K562 (cell line): Measurements from ENCODE around the gene CEP162. TPM values are rescaled to one million over a fixed set of nuclear protein-coding genes. Genes with fewer than 3 reads are reported as not detected.

Source experiments
- ATAC-seq: fragments of 200-7000 bp; cut with Tn5 transposase; 3 replicates; pipeline ENCODE4 v1.9.1; 2020; ENCODE audit warnings: moderate library complexity
- BruUV-seq: library from RNA; stranded (reverse); fragments of 400-500 nt; replicated peaks from 2 replicates; lab custom pipeline; 2021; lab: Mats Ljungman, UMichigan
- CTCF ChIA-PET: fragments of 300-600 bp; formaldehyde crosslinking; extraction: SDS; loops from one replicate; lab custom pipeline; 2021; ENCODE audit warnings: low intra/inter-chr PET ratio; lab: Yijun Ruan, JAX
- POLR2A ChIA-PET: fragments of 300-600, 350-650 bp; sonication (Branson Sonifier 250); formaldehyde crosslinking; extraction: SDS; loops from one replicate; lab custom pipeline; 2021; ENCODE audit warnings: antibody characterized with exemption, inconsistent platforms; lab: Yijun Ruan, JAX
- DNase-seq, 4 experiments: peaks; one replicate each; pipeline versions ENCODE4 v3.0.0 to v3.0.0-alpha.2; 2011 to 2018; ENCODE audit warnings: low spot score in 3 of 4, mixed read lengths in 3 of 4; ENCODE audit errors: extremely low read depth in 1 of 4
- FAIRE-seq: peaks from 2 replicates; lab custom pipeline; 2011; peaks lifted over from hg19 to GRCh38; lab: Jason Lieb, UNC
- H2AFZ ChIP-seq: 2 replicates; pipeline ENCODE4 v1.6.0; 2011; ENCODE audit warnings: low read depth, low read length, control low read depth, inconsistent platforms
- H3K27ac ChIP-seq: fragments of 200-600 bp; 3 replicates; pipeline ENCODE4 v1.8.0; 2011; ENCODE audit warnings: low read depth, mild to moderate bottlenecking, control low read depth, inconsistent platforms, low read length, moderate library complexity, mixed read lengths; ENCODE audit errors: extremely low read depth
- H3K27me3 ChIP-seq, 2 experiments: fragments of 300-600 bp in 1 of 2; 2 replicates in 1 of 2; 3 replicates in 1 of 2; pipeline versions ENCODE4 v1.6.0 to v1.8.0; 2011; ENCODE audit warnings: inconsistent platforms in 2 of 2, low read length in 2 of 2, mild to moderate bottlenecking in 1 of 2, mixed read lengths in 1 of 2, moderate library complexity in 1 of 2; ENCODE audit not compliant: control insufficient read depth in 2 of 2, insufficient read depth in 2 of 2
- H3K36me3 ChIP-seq: fragments of 300-600 bp; 3 replicates; pipeline ENCODE4 v1.8.0; 2011; ENCODE audit warnings: mild to moderate bottlenecking, low read length, inconsistent platforms; ENCODE audit not compliant: control insufficient read depth, insufficient read depth
- H3K4me1 ChIP-seq, 2 experiments: fragments of 200-600 bp in 1 of 2; replicated peaks in 1 of 2; 2 replicates in 1 of 2; 3 replicates in 1 of 2; pipeline versions ENCODE4 v1.5.1 to v1.8.0; 2011; ENCODE audit warnings: inconsistent platforms in 2 of 2, low read length in 2 of 2, mild to moderate bottlenecking in 1 of 2, mixed read lengths in 1 of 2, moderate library complexity in 1 of 2; ENCODE audit not compliant: control insufficient read depth in 2 of 2, insufficient read depth in 2 of 2
- H3K4me2 ChIP-seq: 2 replicates; pipeline ENCODE4 v1.6.1; 2011; ENCODE audit warnings: low read length, control low read depth, inconsistent platforms, mixed read lengths; ENCODE audit not compliant: insufficient read depth
- H3K4me3 ChIP-seq: fragments of 200-600 bp; sonication (generic), shearing (Covaris generic); 2 replicates; pipeline ENCODE4 v1.5.1; 2016; ENCODE audit warnings: control low read depth, inconsistent platforms
- H3K79me2 ChIP-seq: fragments of 200-600 bp; 3 replicates; pipeline ENCODE4 v1.8.0; 2011; ENCODE audit warnings: low read length, inconsistent platforms; ENCODE audit not compliant: control insufficient read depth, insufficient read depth
- H3K9ac ChIP-seq, 2 experiments: 2 replicates each; pipeline versions ENCODE4 v1.6.0 to v1.6.1; 2011; ENCODE audit warnings: low read depth in 2 of 2, low read length in 2 of 2, control low read depth in 1 of 2, inconsistent platforms in 1 of 2, mild to moderate bottlenecking in 1 of 2, mixed read lengths in 1 of 2; ENCODE audit not compliant: insufficient read depth in 1 of 2
- H3K9me1 ChIP-seq: one replicate; pipeline ENCODE4 v1.6.0; 2011; ENCODE audit warnings: inconsistent platforms, mild to moderate bottlenecking, low read length, moderate library complexity; ENCODE audit not compliant: control insufficient read depth, insufficient read depth
- H3K9me3 ChIP-seq: replicated peaks from 2 replicates; pipeline ENCODE4 v1.5.1; 2011; ENCODE audit warnings: low read depth, low read length, inconsistent platforms; ENCODE audit not compliant: control insufficient read depth, insufficient read depth
- H4K20me1 ChIP-seq: replicated peaks from 2 replicates; pipeline ENCODE4 v1.6.1; 2011; ENCODE audit warnings: low read length, inconsistent platforms, mixed read lengths; ENCODE audit not compliant: control insufficient read depth, insufficient read depth
- CC2D1A ChIP-seq: fragments of 450-650 bp; IDR thresholded peaks from 2 replicates; pipeline ENCODE4 v1.6.1; 2017; ENCODE audit warnings: mild to moderate bottlenecking
- MEF2D ChIP-seq: conservative IDR thresholded peaks from 2 replicates; pipeline ENCODE4 v1.6.1; 2016; ENCODE audit warnings: low read depth, missing genetic modification characterization, missing compliant biosample characterization
- PTBP1 ChIP-seq: fragments of 200-400 bp; formaldehyde crosslinking; IDR thresholded peaks from 2 replicates; pipeline ENCODE4 v1.6.1; 2017; ENCODE audit warnings: low read depth, low read length
- STAT5B ChIP-seq: fragments of 250-450 bp; sonication (Bioruptor Pico); IDR thresholded peaks from 2 replicates; pipeline ENCODE4 v1.8.0; 2021; ENCODE audit warnings: mild to moderate bottlenecking, inconsistent platforms
- ZNF311 ChIP-seq: fragments of 250-450 bp; sonication (Bioruptor Pico); IDR thresholded peaks from 2 replicates; pipeline ENCODE4 v1.4.0; 2020; ENCODE audit warnings: mild to moderate bottlenecking, moderate library complexity
- ZNF76 ChIP-seq: fragments of 250-450 bp; sonication (Bioruptor Pico); IDR thresholded peaks from 2 replicates; pipeline ENCODE4 v1.4.0; 2020; ENCODE audit warnings: mild to moderate bottlenecking, moderate library complexity, borderline replicate concordance
- WGBS: fragments of 100-300 bp; shearing (Covaris generic); methylation state at CpG from one replicate; pipeline ENCODE4 v1.1.6; 2016; ENCODE audit warnings: low coverage, mixed read lengths; ENCODE audit not compliant: insufficient coverage; ENCODE audit errors: missing lambda C conversion rate; 5-methylcytosine and 5-hydroxymethylcytosine counted together
- in situ Hi-C: fragments of 300-500 bp; cut with MboI; formaldehyde crosslinking; loops from 4 replicates; pipeline ENCODE4 v1.15.0; 2018; ENCODE audit warnings: inconsistent platforms, mixed read lengths
- intact Hi-C: fragments of 100-400 bp; cut with micrococcal nuclease; formaldehyde crosslinking; loops from 2 replicates; pipeline ENCODE4 v1.14.2; 2022
- polyA plus RNA-seq, 8 experiments: library from polyadenylated mRNA; depleted of rRNA in 4 of 8; stranded (reverse) in 5 of 8; unstranded in 3 of 8; fragments of >200 nt; fragmentation: Nextera tagmentation in 2 of 8; fragmentation: Illumina TruSeq in 1 of 8; extraction: Ambion mirVana in 2 of 8; extraction: Trizol in 1 of 8; gene quantifications; 2 replicates each; pipeline versions ENCODE4 v1.2.1 to v1.2.3, GENCODE V29; 2011 to 2014; ENCODE audit warnings: inconsistent platforms in 1 of 8, missing spikeins in 1 of 8
- total RNA-seq, 7 experiments: library from RNA; depleted of rRNA in 6 of 7; stranded (reverse); fragments of >200 nt in 6 of 7; fragmentation: Illumina TruSeq in 2 of 7; extraction: Trizol in 2 of 7; gene quantifications; 2 replicates each; pipeline versions ENCODE4 v1.2.1 to v1.2.3, GENCODE V29; 2011 to 2021; ENCODE audit warnings: low replicate concordance in 1 of 7
- TF ChIP-seq, protein P1 (sequence below): fragments of 450-650 bp; formaldehyde crosslinking; IDR thresholded peaks from 2 replicates; pipeline ENCODE4 v1.4.0; 2020; ENCODE audit warnings: mild to moderate bottlenecking, moderate library complexity
- TF ChIP-seq, protein P2 (sequence below): fragments of 200-800 bp; sonication (Bioruptor generic); IDR thresholded peaks from 2 replicates; pipeline ENCODE4 v1.6.1; 2016; ENCODE audit warnings: missing genetic modification characterization, missing compliant biosample characterization
- TF ChIP-seq, protein P3 (sequence below), 2 experiments: fragments of 450-650 bp in 1 of 2; sonication (generic) in 1 of 2; formaldehyde crosslinking; conservative IDR thresholded peaks; 2 replicates each; pipeline versions ENCODE4 v1.4.0 to v1.8.1; 2020 to 2022; ENCODE audit warnings: mild to moderate bottlenecking in 1 of 2, missing genetic modification reagents in 1 of 2

Gene CEP162
- total and polyA plus RNA-seq, 9 of the 15 experiments (the other 6 are each of a cell fraction or from before 2014, with no cell fraction given), result 3.9 to 8.6 (median 6.7) TPM

DNA sequence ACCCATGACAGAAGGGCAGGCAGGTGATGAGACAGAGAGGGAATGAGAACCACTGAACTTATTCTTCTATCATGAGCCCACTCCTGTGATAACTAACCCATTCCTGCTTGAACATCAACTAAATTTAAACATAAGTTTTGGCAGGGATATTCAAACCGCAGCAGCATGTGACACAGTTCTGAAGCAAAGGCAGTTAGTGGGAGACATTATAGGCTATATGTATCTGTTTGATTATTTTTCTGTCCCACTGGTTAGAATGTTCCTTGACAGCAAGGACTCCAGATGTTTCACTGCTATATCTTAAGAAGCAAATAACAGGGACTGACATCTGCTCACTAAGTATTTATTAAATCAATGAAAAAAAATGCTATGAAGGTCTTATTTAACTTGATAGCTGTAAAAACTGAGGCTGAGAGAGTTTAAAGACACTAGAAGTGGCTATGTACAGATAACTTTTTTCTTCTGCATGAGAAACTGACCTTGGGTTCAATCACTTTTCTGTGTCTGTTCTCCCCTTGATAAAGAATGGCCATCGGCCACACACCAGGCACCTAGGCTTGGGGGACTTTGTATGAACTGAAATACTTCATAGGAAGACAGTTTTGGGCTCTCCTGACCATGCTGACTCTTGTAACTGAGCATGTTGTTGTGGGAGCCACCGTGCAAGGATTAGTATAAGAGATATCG lies 90.9 kb downstream of the CEP162 start (continued):
- TF ChIP-seq ZNF76 (CRISPR knock-in tag), result no peak
- TF ChIP-seq, protein P1, sequence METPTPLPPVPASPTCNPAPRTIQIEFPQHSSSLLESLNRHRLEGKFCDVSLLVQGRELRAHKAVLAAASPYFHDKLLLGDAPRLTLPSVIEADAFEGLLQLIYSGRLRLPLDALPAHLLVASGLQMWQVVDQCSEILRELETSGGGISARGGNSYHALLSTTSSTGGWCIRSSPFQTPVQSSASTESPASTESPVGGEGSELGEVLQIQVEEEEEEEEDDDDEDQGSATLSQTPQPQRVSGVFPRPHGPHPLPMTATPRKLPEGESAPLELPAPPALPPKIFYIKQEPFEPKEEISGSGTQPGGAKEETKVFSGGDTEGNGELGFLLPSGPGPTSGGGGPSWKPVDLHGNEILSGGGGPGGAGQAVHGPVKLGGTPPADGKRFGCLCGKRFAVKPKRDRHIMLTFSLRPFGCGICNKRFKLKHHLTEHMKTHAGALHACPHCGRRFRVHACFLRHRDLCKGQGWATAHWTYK, result no peak
- no peak for TF ChIP-seq ZNF311 (CRISPR knock-in tag)
- no peak for TF ChIP-seq MEF2D

DNA sequence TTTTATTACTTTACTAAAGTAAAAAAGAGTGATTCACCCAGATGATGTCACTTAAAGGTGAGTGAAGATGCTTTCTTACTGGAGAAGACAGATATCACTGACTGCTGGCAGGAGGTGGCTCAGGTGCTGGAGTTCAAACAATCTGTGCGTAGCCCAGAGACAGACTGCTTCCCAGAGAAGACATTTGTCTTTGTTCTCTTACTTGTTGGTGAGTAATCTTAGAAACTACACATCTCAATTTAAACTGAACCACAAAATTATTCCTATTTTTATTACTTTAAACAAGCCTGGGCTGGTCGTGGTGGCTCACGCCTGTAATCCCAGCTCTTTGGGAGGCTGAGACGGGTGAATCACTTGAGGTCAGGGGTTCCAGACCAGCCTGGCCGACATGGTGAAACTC lies 92.2 kb downstream of the CEP162 start:
- ATAC-seq, result no peak
- ChIA-PET POLR2A (no interaction called here), CTCF (no interaction called here)
- Histone ChIP-seq H3K27ac (no peak overlapping the region), H3K9ac (no peak overlapping the region), H2AFZ (no peak overlapping the region), H4K20me1 (no peaks in the 10 kb centered on the region), H3K4me3 (no peak overlapping the region), H3K36me3 (no peaks in the 10 kb centered on the region), H3K79me2 (no peaks in the 10 kb centered on the region), H3K4me2 (no peak overlapping the region), H3K27me3 (no peaks in the 10 kb centered on the region), H3K4me1 (peaks cover 0 to 14% of the 10 kb centered on the region in 2 experiments; a peak in 2 of 5 replicates), H3K9me1 (no peaks in the 10 kb centered on the region), H3K9me3 (peaks cover 5% of the 10 kb centered on the region; the same call in 1 of the 2 replicates)
- no TSS peak for BruUV-seq
- FAIRE-seq, result no peak
- peak in 1 of 4 experiments; percentile 13 for DNase-seq
- intact Hi-C loops, result loop anchor here (5.0 kb wide), 1 partner anchor 83 kb away; no protein-coding TSS in a partner anchor
- in situ Hi-C loops, result no loop called here
- 88% methylated on average over 5 of the region's 5 CpGs for WGBS
- TF ChIP-seq PTBP1, result no peak
- TF ChIP-seq STAT5B (CRISPR knock-in tag), result no peak
- TF ChIP-seq CC2D1A, result no peak
- TF ChIP-seq, protein P2, sequence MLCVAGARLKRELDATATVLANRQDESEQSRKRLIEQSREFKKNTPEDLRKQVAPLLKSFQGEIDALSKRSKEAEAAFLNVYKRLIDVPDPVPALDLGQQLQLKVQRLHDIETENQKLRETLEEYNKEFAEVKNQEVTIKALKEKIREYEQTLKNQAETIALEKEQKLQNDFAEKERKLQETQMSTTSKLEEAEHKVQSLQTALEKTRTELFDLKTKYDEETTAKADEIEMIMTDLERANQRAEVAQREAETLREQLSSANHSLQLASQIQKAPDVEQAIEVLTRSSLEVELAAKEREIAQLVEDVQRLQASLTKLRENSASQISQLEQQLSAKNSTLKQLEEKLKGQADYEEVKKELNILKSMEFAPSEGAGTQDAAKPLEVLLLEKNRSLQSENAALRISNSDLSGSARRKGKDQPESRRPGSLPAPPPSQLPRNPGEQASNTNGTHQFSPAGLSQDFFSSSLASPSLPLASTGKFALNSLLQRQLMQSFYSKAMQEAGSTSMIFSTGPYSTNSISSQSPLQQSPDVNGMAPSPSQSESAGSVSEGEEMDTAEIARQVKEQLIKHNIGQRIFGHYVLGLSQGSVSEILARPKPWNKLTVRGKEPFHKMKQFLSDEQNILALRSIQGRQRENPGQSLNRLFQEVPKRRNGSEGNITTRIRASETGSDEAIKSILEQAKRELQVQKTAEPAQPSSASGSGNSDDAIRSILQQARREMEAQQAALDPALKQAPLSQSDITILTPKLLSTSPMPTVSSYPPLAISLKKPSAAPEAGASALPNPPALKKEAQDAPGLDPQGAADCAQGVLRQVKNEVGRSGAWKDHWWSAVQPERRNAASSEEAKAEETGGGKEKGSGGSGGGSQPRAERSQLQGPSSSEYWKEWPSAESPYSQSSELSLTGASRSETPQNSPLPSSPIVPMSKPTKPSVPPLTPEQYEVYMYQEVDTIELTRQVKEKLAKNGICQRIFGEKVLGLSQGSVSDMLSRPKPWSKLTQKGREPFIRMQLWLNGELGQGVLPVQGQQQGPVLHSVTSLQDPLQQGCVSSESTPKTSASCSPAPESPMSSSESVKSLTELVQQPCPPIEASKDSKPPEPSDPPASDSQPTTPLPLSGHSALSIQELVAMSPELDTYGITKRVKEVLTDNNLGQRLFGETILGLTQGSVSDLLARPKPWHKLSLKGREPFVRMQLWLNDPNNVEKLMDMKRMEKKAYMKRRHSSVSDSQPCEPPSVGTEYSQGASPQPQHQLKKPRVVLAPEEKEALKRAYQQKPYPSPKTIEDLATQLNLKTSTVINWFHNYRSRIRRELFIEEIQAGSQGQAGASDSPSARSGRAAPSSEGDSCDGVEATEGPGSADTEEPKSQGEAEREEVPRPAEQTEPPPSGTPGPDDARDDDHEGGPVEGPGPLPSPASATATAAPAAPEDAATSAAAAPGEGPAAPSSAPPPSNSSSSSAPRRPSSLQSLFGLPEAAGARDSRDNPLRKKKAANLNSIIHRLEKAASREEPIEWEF (CRISPR knock-in tag), result no peak
- TF ChIP-seq, protein P3, sequence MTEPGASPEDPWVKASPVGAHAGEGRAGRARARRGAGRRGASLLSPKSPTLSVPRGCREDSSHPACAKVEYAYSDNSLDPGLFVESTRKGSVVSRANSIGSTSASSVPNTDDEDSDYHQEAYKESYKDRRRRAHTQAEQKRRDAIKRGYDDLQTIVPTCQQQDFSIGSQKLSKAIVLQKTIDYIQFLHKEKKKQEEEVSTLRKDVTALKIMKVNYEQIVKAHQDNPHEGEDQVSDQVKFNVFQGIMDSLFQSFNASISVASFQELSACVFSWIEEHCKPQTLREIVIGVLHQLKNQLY (CRISPR knock-in tag; conservative IDR thresholded peaks at IDR 0.05), result no peak
